Measurements from ENCODE around the gene PLEKHA7.
A peak's percentile ranks its signal among the peaks of the same experiment; 100 is the strongest.
"Not testable (repeated sequence)": the region's sequence is repeated elsewhere in the genome, so short reads cannot be mapped to it uniquely, and the experiment has no call there.

Gene PLEKHA7

GRCh38 chr11:17014321-17014832, at the start of gene PLEKHA7:
PLEKHA7 (minus strand) TSS chr11:17014414; CDS start chr11:17014401, 13 bp downstream.
- Mint-ChIP-seq H3K4me1 (ENCODE audit: low read depth) (peaks cover 8% of the 10 kb centered on the region), H3K27me3 (ENCODE audit: low read depth) (peaks cover 36% of the 10 kb centered on the region), H3K36me3 (ENCODE audit: low read depth) (peaks cover 3% of the 10 kb centered on the region), H3K27ac (peak within 1 kb of the TSS; percentile 20), H3K9me3 (no peaks in the 10 kb centered on the region), H3K4me3 (peak within 1 kb of the TSS; percentile 86)
- no peak for DNase-seq (ENCODE audit: low spot score)

- DNase-seq (ENCODE audit: low spot score): peak; percentile 29
- no peak overlapping the region for H3K4me3 Mint-ChIP-seq
- H3K9me3 Mint-ChIP-seq: no peaks in the 10 kb centered on the region
- H3K4me1 Mint-ChIP-seq (ENCODE audit: low read depth): no peaks in the 10 kb centered on the region
- H3K36me3 Mint-ChIP-seq (ENCODE audit: low read depth): no peaks in the 10 kb centered on the region
- peaks cover 4% of the 10 kb centered on the region for H3K27me3 Mint-ChIP-seq (ENCODE audit: low read depth)
- no peak overlapping the region for H3K27ac Mint-ChIP-seq
These were observed 49.2 kb upstream of the PLEKHA7 start for GRCh38 chr11:17063171-17064002.

GRCh38 chr11:17051146-17051545, 36.9 kb upstream of the PLEKHA7 start:
- not testable (repeated sequence) for H3K4me3 Mint-ChIP-seq; H3K4me1 Mint-ChIP-seq (ENCODE audit: low read depth); H3K36me3 Mint-ChIP-seq (ENCODE audit: low read depth); DNase-seq (ENCODE audit: low spot score); H3K27me3 Mint-ChIP-seq (ENCODE audit: low read depth); H3K27ac Mint-ChIP-seq; H3K9me3 Mint-ChIP-seq

- H3K27me3 Mint-ChIP-seq (ENCODE audit: low read depth); H3K27ac Mint-ChIP-seq; DNase-seq (ENCODE audit: low spot score); H3K36me3 Mint-ChIP-seq (ENCODE audit: low read depth); H3K4me3 Mint-ChIP-seq; H3K4me1 Mint-ChIP-seq (ENCODE audit: low read depth); H3K9me3 Mint-ChIP-seq: not testable (repeated sequence)
These were observed 34.3 kb upstream of the PLEKHA7 start for GRCh38 chr11:17048491-17048890.

GRCh38 chr11:17046690-17047089, 32.5 kb upstream of the PLEKHA7 start:
- DNase-seq (ENCODE audit: low spot score): no peak
- no peaks in the 10 kb centered on the region for H3K4me1 Mint-ChIP-seq (ENCODE audit: low read depth)
- peaks cover 2% of the 10 kb centered on the region for H3K27me3 Mint-ChIP-seq (ENCODE audit: low read depth)
- H3K27ac Mint-ChIP-seq: no peak overlapping the region
- no peak overlapping the region for H3K4me3 Mint-ChIP-seq
- no peaks in the 10 kb centered on the region for H3K36me3 Mint-ChIP-seq (ENCODE audit: low read depth)
- no peaks in the 10 kb centered on the region for H3K9me3 Mint-ChIP-seq

- Mint-ChIP-seq H3K27ac (no peak overlapping the region), H3K4me1 (ENCODE audit: low read depth) (no peaks in the 10 kb centered on the region), H3K4me3 (no peak overlapping the region), H3K36me3 (ENCODE audit: low read depth) (no peaks in the 10 kb centered on the region), H3K27me3 (ENCODE audit: low read depth) (no peaks in the 10 kb centered on the region), H3K9me3 (no peaks in the 10 kb centered on the region)
- no peak for DNase-seq (ENCODE audit: low spot score)
These were observed 22.7 kb upstream of the PLEKHA7 start for GRCh38 chr11:17036666-17037658.

- not testable (repeated sequence) for H3K27ac Mint-ChIP-seq; DNase-seq (ENCODE audit: low spot score); H3K9me3 Mint-ChIP-seq; H3K27me3 Mint-ChIP-seq (ENCODE audit: low read depth); H3K4me3 Mint-ChIP-seq; H3K36me3 Mint-ChIP-seq (ENCODE audit: low read depth); H3K4me1 Mint-ChIP-seq (ENCODE audit: low read depth)
These were observed 19.8 kb upstream of the PLEKHA7 start for GRCh38 chr11:17034027-17034426.

- H3K27ac Mint-ChIP-seq: no peak overlapping the region
- H3K36me3 Mint-ChIP-seq (ENCODE audit: low read depth): no peaks in the 10 kb centered on the region
- H3K9me3 Mint-ChIP-seq: no peaks in the 10 kb centered on the region
- no peak for DNase-seq (ENCODE audit: low spot score)
- H3K4me3 Mint-ChIP-seq: no peak overlapping the region
- peaks cover 10% of the 10 kb centered on the region for H3K27me3 Mint-ChIP-seq (ENCODE audit: low read depth)
- H3K4me1 Mint-ChIP-seq (ENCODE audit: low read depth): no peaks in the 10 kb centered on the region
These were observed 12.4 kb upstream of the PLEKHA7 start for GRCh38 chr11:17026487-17027082.

GRCh38 chr11:17024924-17025323, 10.7 kb upstream of the PLEKHA7 start:
- H3K4me3 Mint-ChIP-seq: no peak overlapping the region

GRCh38 chr11:17021511-17021910, 7.3 kb upstream of the PLEKHA7 start:
- Mint-ChIP-seq H3K36me3 (ENCODE audit: low read depth) (no peaks in the 10 kb centered on the region), H3K9me3 (no peaks in the 10 kb centered on the region), H3K4me1 (ENCODE audit: low read depth) (no peaks in the 10 kb centered on the region), H3K27ac (no peak overlapping the region), H3K4me3 (no peak overlapping the region), H3K27me3 (ENCODE audit: low read depth) (peaks cover 26% of the 10 kb centered on the region)
- no peak for DNase-seq (ENCODE audit: low spot score)

More at GRCh38 chr11:17024924-17025323, 10.7 kb upstream of the PLEKHA7 start:
- Mint-ChIP-seq H3K4me1 (ENCODE audit: low read depth) (no peaks in the 10 kb centered on the region), H3K36me3 (ENCODE audit: low read depth) (no peaks in the 10 kb centered on the region), H3K27me3 (ENCODE audit: low read depth) (peaks cover 8% of the 10 kb centered on the region), H3K27ac (no peak overlapping the region), H3K9me3 (no peaks in the 10 kb centered on the region)
- DNase-seq (ENCODE audit: low spot score): no peak

GRCh38 chr11:17020831-17021230, 6.6 kb upstream of the PLEKHA7 start:
- Mint-ChIP-seq H3K9me3 (no peaks in the 10 kb centered on the region), H3K36me3 (ENCODE audit: low read depth) (no peaks in the 10 kb centered on the region), H3K4me1 (ENCODE audit: low read depth) (no peaks in the 10 kb centered on the region), H3K27me3 (ENCODE audit: low read depth) (peaks cover 32% of the 10 kb centered on the region), H3K4me3 (no peak overlapping the region), H3K27ac (no peak overlapping the region)
- DNase-seq (ENCODE audit: low spot score): no peak

GRCh38 chr11:17019232-17019631, 5.0 kb upstream of the PLEKHA7 start:
- H3K4me3 Mint-ChIP-seq: no peak overlapping the region
- H3K9me3 Mint-ChIP-seq: no peaks in the 10 kb centered on the region
- no peak overlapping the region for H3K27ac Mint-ChIP-seq
- DNase-seq (ENCODE audit: low spot score): no peak
- H3K36me3 Mint-ChIP-seq (ENCODE audit: low read depth): peaks cover 3% of the 10 kb centered on the region
- peaks cover 7% of the 10 kb centered on the region for H3K4me1 Mint-ChIP-seq (ENCODE audit: low read depth)
- H3K27me3 Mint-ChIP-seq (ENCODE audit: low read depth): peaks cover 42% of the 10 kb centered on the region

GRCh38 chr11:17015627-17016126, 1.5 kb upstream of the PLEKHA7 start:
- peaks cover 39% of the 10 kb centered on the region for H3K27me3 Mint-ChIP-seq (ENCODE audit: low read depth)
- no peak overlapping the region for H3K4me3 Mint-ChIP-seq
- no peak overlapping the region for H3K27ac Mint-ChIP-seq
- no peak for DNase-seq (ENCODE audit: low spot score)
- H3K36me3 Mint-ChIP-seq (ENCODE audit: low read depth): peaks cover 3% of the 10 kb centered on the region
- no peaks in the 10 kb centered on the region for H3K9me3 Mint-ChIP-seq
- H3K4me1 Mint-ChIP-seq (ENCODE audit: low read depth): peaks cover 8% of the 10 kb centered on the region
